GM12864 (cell line): ENCODE measurements around the gene RAVER1.
"Not testable (repeated sequence)": the region's sequence is repeated elsewhere in the genome, so short reads cannot be mapped to it uniquely, and the experiment has no call there.

Experiments
- DNase-seq: peaks from one replicate; pipeline ENCODE4 v3.0.0-alpha.2; 2011; ENCODE audit warnings: low read depth
- H3K4me3 ChIP-seq: 2 replicates; pipeline ENCODE4 v1.5.1; 2011; ENCODE audit warnings: mild to moderate bottlenecking, low read depth, low read length, control low read depth
- TF ChIP-seq, protein P1 (sequence below): IDR thresholded peaks from 2 replicates; pipeline ENCODE4 v1.5.1; 2011; ENCODE audit warnings: low read depth, mild to moderate bottlenecking, moderate library complexity, low read length, control low read depth, inconsistent platforms; ENCODE audit errors: missing control alignments

The RAVER1 gene

DNA sequence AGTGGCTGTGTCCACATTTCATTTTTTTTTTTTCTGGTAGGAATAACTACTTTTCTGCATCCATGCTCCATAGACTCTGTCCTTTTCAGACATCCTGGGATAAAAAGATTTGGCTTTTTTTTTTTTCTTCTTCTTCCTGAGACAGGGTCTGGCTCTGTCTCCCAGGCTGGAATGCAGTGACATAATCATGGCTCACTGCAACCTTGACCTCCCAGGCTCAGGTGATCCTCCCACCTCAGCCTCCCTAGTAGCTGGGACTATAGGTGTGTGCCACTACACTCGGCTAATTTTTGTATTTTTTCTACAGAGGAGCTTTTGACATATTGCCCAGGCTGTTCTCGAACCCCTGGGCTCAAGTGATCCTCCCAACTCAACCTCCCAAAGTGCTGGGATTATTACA is 10.2 kb upstream of the RAVER1 start:
- TF ChIP-seq, protein P1, sequence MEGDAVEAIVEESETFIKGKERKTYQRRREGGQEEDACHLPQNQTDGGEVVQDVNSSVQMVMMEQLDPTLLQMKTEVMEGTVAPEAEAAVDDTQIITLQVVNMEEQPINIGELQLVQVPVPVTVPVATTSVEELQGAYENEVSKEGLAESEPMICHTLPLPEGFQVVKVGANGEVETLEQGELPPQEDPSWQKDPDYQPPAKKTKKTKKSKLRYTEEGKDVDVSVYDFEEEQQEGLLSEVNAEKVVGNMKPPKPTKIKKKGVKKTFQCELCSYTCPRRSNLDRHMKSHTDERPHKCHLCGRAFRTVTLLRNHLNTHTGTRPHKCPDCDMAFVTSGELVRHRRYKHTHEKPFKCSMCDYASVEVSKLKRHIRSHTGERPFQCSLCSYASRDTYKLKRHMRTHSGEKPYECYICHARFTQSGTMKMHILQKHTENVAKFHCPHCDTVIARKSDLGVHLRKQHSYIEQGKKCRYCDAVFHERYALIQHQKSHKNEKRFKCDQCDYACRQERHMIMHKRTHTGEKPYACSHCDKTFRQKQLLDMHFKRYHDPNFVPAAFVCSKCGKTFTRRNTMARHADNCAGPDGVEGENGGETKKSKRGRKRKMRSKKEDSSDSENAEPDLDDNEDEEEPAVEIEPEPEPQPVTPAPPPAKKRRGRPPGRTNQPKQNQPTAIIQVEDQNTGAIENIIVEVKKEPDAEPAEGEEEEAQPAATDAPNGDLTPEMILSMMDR: no peak
- DNase-seq: no peak
- H3K4me3 ChIP-seq: no peak overlapping the region

DNA sequence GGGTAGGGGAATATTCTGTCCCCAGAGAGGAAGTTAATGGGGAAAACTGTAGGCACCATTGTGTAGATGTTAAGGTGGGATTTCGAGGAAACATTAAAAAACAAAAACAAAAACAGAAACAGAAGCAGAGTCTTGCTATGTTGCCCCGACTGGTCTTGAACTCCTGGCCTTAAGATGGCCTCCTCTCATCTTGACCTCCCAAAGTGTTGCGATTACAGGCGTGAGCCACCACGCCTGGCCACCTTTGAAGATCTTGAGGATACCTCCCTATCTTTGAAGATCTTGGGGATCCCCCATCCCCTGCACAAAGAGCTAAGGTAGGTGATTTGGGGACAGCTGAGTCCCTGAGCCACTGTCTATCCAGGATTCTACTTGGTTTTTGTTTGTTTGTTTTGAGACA is 6.6 kb upstream of the RAVER1 start:
- H3K4me3 ChIP-seq: peak overlapping the region; percentile 69; the same call in 1 of the 2 replicates
- no peak for DNase-seq
- TF ChIP-seq, protein P1: no peak

DNA sequence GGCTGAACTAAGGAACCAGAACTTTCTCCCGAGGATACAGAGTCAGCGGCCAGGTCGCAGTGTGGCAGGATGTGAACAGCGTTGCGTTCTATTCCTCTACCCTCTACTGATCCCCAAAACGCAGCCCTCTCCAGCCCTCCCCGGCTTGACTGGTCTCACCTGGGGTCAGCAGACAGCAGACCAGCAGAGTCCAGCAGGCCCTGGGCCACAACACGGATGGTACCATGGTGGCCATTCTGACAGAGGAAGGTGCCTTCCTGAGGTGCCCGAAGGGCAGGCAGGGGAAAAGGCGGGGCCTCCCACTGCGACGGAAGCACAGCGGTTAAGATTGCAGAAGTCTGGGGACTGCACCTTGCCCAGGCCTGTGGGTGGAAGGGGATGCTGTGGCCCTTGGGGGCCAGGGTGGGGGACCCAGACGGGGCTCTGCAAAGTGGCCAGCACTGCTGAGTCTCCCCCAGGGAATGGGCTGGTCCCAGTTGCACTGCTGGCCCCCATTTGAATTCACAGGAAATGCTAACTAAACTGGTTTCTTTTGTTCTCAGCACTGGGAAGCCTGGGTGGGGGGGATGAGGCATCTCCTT is 6.1 kb upstream of the RAVER1 start, which contains the start of gene ICAM3:
ICAM3 (minus strand) TSS at position 245 of the 581 bp plus-strand sequence; CDS start at position 235, 10 bp downstream.
- TF ChIP-seq, protein P1: no peak
- H3K4me3 ChIP-seq: peak within 1 kb of the TSS; percentile 69
- DNase-seq: peak; percentile 45

DNA sequence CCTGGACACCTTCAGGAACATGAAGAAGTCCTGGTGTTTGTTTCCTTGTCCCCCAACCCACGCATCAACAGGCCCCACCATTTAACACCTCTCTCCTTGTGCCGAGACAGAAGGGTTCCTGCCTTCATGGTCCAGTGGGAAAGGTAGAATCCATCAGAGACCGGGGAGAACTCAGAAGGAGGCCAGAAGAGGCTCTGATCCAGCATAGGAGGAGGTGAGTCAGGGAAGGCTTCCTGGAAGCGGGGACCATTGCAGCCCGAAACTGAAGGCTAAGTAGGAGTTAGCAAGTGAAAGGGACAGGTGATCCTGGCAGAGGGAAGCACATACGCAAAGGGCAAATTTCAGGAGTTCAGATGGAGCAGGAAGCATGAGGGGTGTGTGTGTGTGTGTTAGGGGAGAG is 5.6 kb upstream of the RAVER1 start:
- DNase-seq: no peak
- TF ChIP-seq, protein P1: no peak
- peak overlapping the region; percentile 69 for H3K4me3 ChIP-seq

DNA sequence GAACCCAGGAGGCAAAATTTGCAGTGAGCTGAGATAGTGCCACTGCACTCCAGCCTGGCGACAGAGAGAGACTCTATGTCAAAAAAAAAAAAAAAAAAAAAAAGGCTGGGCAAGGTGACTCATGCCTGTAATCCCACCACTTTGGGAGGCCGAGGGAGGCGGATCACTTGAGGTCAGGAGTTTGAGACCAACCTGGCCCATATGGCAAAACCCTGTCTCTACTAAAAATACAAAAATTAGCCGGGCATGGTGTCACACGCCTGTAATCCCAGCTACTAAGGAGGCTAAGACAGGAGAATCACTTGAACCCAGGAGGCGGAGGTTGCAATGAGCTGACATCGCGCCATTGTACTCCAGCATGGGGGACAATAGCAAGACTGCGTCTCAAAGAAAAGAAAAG is 3.4 kb upstream of the RAVER1 start:
- not testable (repeated sequence) for H3K4me3 ChIP-seq, DNase-seq

DNA sequence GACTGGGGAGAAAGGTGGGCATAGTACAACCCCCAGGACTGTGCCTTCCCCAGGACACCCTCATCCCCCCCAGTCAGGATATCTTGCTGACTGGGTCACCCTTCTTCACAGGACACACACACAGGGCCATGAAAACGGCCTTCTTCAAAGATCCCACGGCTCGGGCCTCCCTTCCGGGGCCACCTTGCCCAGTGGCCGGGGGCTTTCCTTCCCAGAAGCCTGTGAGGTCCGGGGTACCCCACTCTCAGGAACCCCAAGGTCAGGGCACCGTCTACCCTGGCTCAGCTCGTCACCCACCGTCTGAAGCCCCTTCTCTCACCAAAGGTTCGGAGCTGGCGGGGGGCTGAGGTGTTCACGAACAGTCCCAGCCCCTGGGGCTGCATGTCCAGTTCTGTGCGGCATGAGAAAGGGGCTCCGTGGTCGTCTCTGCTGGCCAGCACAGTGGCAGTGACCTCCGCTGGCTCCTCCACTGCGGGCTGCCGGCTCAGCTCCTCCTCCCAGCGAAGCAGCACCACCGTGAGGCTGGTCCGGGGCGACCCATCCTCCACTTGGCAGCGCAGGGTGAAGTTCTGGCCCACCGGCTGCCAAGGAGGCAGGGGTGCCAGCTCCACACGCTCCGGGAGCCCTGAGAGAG is 2.1 kb upstream of the RAVER1 start:
- H3K4me3 ChIP-seq: no peak overlapping the region
- DNase-seq: no peak
- TF ChIP-seq, protein P1: no peak

DNA sequence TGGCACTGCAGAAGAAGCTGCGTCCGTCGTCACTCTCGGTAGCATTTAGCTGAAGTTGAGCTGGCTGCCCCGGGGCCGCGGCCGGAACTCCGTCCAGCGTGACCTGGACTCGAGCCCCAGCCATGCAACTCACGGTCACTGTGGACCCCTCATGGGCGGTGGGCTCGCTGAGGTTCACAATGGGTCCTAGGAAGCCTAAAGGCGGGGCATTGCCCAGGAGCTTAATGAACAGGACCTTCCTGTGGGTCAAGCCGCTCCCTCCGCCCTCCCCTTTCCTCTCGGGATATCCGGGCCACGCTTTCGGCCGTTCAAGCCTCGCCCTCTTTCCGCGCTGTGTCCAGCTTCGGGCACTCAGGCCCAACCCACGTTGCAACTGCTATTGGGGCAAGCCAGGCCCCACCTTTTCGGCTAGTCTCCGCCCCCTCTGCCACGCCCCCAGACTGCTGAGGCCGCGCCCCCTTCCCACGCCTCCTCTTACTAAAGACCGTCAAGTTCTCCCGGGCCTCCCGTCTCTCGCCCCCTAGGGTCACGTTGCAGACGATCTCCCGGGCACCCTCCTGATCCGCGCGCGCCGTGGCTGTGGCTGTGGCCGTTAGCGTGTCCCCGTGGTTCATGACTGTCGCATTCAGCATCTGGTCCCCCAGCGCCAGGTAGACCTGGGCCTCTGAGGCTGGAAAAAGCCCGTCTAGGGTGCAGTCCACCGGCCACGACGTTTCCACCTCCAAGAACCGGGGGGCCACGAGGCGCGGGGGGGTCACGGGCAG is 1.4 kb upstream of the RAVER1 start:
- TF ChIP-seq, protein P1: no peak
- H3K4me3 ChIP-seq: no peak overlapping the region
- DNase-seq: no peak
